Measurements from ENCODE around the gene PFKFB1.
A peak's percentile ranks its signal among the peaks of the same experiment; 100 is the strongest.

The PFKFB1 gene

GRCh38 chrX:54994099-54994498 is at the start of gene PFKFB1:
TSS of gene PFKFB1 (minus strand) at chrX:54994188. CDS start at chrX:54994007, 181 bp downstream.
- Mint-ChIP-seq H3K4me3 (no peak within 1 kb of the TSS), H3K27me3 (no peaks in the 10 kb centered on the region), H3K36me3 (ENCODE audit: low read depth) (no peaks in the 10 kb centered on the region), H3K27ac (no peak within 1 kb of the TSS), H3K4me1 (ENCODE audit: low read depth) (no peaks in the 10 kb centered on the region), H3K9me3 (no peaks in the 10 kb centered on the region)

GRCh38 chrX:55041514-55041913 is 47.5 kb upstream of the PFKFB1 start:
- H3K36me3 Mint-ChIP-seq (ENCODE audit: low read depth), result no peaks in the 10 kb centered on the region

GRCh38 chrX:55039471-55039870 is 45.5 kb upstream of the PFKFB1 start:
- Mint-ChIP-seq H3K36me3 (ENCODE audit: low read depth) (no peaks in the 10 kb centered on the region), H3K4me1 (ENCODE audit: low read depth) (no peaks in the 10 kb centered on the region), H3K9me3 (no peaks in the 10 kb centered on the region), H3K27ac (no peak overlapping the region), H3K27me3 (no peaks in the 10 kb centered on the region), H3K4me3 (no peak overlapping the region)

More at GRCh38 chrX:55041514-55041913, 47.5 kb upstream of the PFKFB1 start:
- no peak overlapping the region for H3K27ac Mint-ChIP-seq
- no peaks in the 10 kb centered on the region for H3K9me3 Mint-ChIP-seq
- no peak overlapping the region for H3K4me3 Mint-ChIP-seq
- no peaks in the 10 kb centered on the region for H3K4me1 Mint-ChIP-seq (ENCODE audit: low read depth)
- no peaks in the 10 kb centered on the region for H3K27me3 Mint-ChIP-seq

- Mint-ChIP-seq H3K27ac (no peak overlapping the region), H3K4me3 (no peak overlapping the region), H3K36me3 (ENCODE audit: low read depth) (no peaks in the 10 kb centered on the region), H3K27me3 (no peaks in the 10 kb centered on the region), H3K9me3 (no peaks in the 10 kb centered on the region), H3K4me1 (ENCODE audit: low read depth) (no peaks in the 10 kb centered on the region)
Measured at GRCh38 chrX:55033429-55033828, 39.4 kb upstream of the PFKFB1 start.

GRCh38 chrX:55030271-55031205 is 36.5 kb upstream of the PFKFB1 start, which contains the start of gene ALAS2:
TSS of gene ALAS2 (minus strand) at chrX:55030977. CDS start at chrX:55026000, 4,977 bp downstream.
- no peaks in the 10 kb centered on the region for H3K27me3 Mint-ChIP-seq
- H3K4me1 Mint-ChIP-seq (ENCODE audit: low read depth), result no peaks in the 10 kb centered on the region
- no peak within 1 kb of the TSS for H3K27ac Mint-ChIP-seq
- H3K9me3 Mint-ChIP-seq, result no peaks in the 10 kb centered on the region
- no peaks in the 10 kb centered on the region for H3K36me3 Mint-ChIP-seq (ENCODE audit: low read depth)
- no peak within 1 kb of the TSS for H3K4me3 Mint-ChIP-seq

- H3K27me3 Mint-ChIP-seq, result no peaks in the 10 kb centered on the region
- no peak overlapping the region for H3K4me3 Mint-ChIP-seq
- no peaks in the 10 kb centered on the region for H3K4me1 Mint-ChIP-seq (ENCODE audit: low read depth)
- H3K9me3 Mint-ChIP-seq, result no peaks in the 10 kb centered on the region
- no peaks in the 10 kb centered on the region for H3K36me3 Mint-ChIP-seq (ENCODE audit: low read depth)
- no peak overlapping the region for H3K27ac Mint-ChIP-seq
Measured at GRCh38 chrX:55029291-55029690, 35.3 kb upstream of the PFKFB1 start.

- Mint-ChIP-seq H3K27ac (no peak overlapping the region), H3K9me3 (no peaks in the 10 kb centered on the region), H3K4me1 (ENCODE audit: low read depth) (no peaks in the 10 kb centered on the region), H3K36me3 (ENCODE audit: low read depth) (no peaks in the 10 kb centered on the region), H3K4me3 (no peak overlapping the region), H3K27me3 (no peaks in the 10 kb centered on the region)
Measured at GRCh38 chrX:55028611-55029010, 34.6 kb upstream of the PFKFB1 start.

- Mint-ChIP-seq H3K4me1 (ENCODE audit: low read depth) (no peaks in the 10 kb centered on the region), H3K27me3 (no peaks in the 10 kb centered on the region)
Measured at GRCh38 chrX:55028040-55028439, 34.1 kb upstream of the PFKFB1 start.

GRCh38 chrX:55026840-55027239 is 32.9 kb upstream of the PFKFB1 start:
- Mint-ChIP-seq H3K27ac (peak overlapping the region; percentile 36), H3K9me3 (no peaks in the 10 kb centered on the region), H3K4me3 (no peak overlapping the region), H3K27me3 (no peaks in the 10 kb centered on the region), H3K4me1 (ENCODE audit: low read depth) (no peaks in the 10 kb centered on the region), H3K36me3 (ENCODE audit: low read depth) (no peaks in the 10 kb centered on the region)

More at GRCh38 chrX:55028040-55028439, 34.1 kb upstream of the PFKFB1 start:
- no peaks in the 10 kb centered on the region for H3K9me3 Mint-ChIP-seq
- H3K27ac Mint-ChIP-seq, result no peak overlapping the region
- H3K4me3 Mint-ChIP-seq, result no peak overlapping the region
- H3K36me3 Mint-ChIP-seq (ENCODE audit: low read depth), result no peaks in the 10 kb centered on the region

- Mint-ChIP-seq H3K36me3 (ENCODE audit: low read depth) (peaks cover 2% of the 10 kb centered on the region), H3K9me3 (no peaks in the 10 kb centered on the region), H3K27ac (no peak overlapping the region)
Measured at GRCh38 chrX:55026143-55026542, 32.2 kb upstream of the PFKFB1 start.

GRCh38 chrX:55014897-55015299 is 20.9 kb upstream of the PFKFB1 start:
- no peaks in the 10 kb centered on the region for H3K9me3 Mint-ChIP-seq
- no peak overlapping the region for H3K4me3 Mint-ChIP-seq
- H3K27me3 Mint-ChIP-seq, result no peaks in the 10 kb centered on the region
- no peaks in the 10 kb centered on the region for H3K36me3 Mint-ChIP-seq (ENCODE audit: low read depth)
- no peaks in the 10 kb centered on the region for H3K4me1 Mint-ChIP-seq (ENCODE audit: low read depth)
- no peak overlapping the region for H3K27ac Mint-ChIP-seq

More at GRCh38 chrX:55026143-55026542, 32.2 kb upstream of the PFKFB1 start:
- Mint-ChIP-seq H3K27me3 (no peaks in the 10 kb centered on the region), H3K4me3 (no peak overlapping the region), H3K4me1 (ENCODE audit: low read depth) (no peaks in the 10 kb centered on the region)

- Mint-ChIP-seq H3K4me1 (ENCODE audit: low read depth) (peaks cover 17% of the 10 kb centered on the region), H3K4me3 (no peak overlapping the region), H3K27ac (no peak overlapping the region), H3K9me3 (no peaks in the 10 kb centered on the region), H3K36me3 (ENCODE audit: low read depth) (peaks cover 14% of the 10 kb centered on the region), H3K27me3 (no peaks in the 10 kb centered on the region)
Measured at GRCh38 chrX:55011294-55011693, 17.3 kb upstream of the PFKFB1 start.

- Mint-ChIP-seq H3K27me3 (no peaks in the 10 kb centered on the region), H3K27ac (no peak overlapping the region), H3K4me3 (no peak overlapping the region), H3K36me3 (ENCODE audit: low read depth) (peaks cover 33% of the 10 kb centered on the region), H3K9me3 (no peaks in the 10 kb centered on the region), H3K4me1 (ENCODE audit: low read depth) (peaks cover 19% of the 10 kb centered on the region)
Measured at GRCh38 chrX:55008571-55009358, 14.8 kb upstream of the PFKFB1 start.

GRCh38 chrX:55007656-55008055 is 13.7 kb upstream of the PFKFB1 start:
- no peaks in the 10 kb centered on the region for H3K27me3 Mint-ChIP-seq
- no peak overlapping the region for H3K4me3 Mint-ChIP-seq
- H3K9me3 Mint-ChIP-seq, result no peaks in the 10 kb centered on the region
- H3K4me1 Mint-ChIP-seq (ENCODE audit: low read depth), result peaks cover 27% of the 10 kb centered on the region
- peaks cover 40% of the 10 kb centered on the region for H3K36me3 Mint-ChIP-seq (ENCODE audit: low read depth)
- no peak overlapping the region for H3K27ac Mint-ChIP-seq

Data from stimulated activated naive CD8-positive, alpha-beta T cell treated with anti-CD3 and anti-CD28 coated beads, Interleukin-15, Interleukin-2, amounts not matched to agents 100 ng/mL and 50 ng/mL, for 24 hours (primary cell).